Fibroblast of mammary gland (primary cell): Measurements from ENCODE around the gene RBM42.
A peak's percentile ranks its signal among the peaks of the same experiment; 100 is the strongest.

Experiments
- DNase-seq: peaks from one replicate; pipeline ENCODE4 v3.0.0-alpha.2; 2010; ENCODE audit warnings: low read depth
- H3K4me3 ChIP-seq: 2 replicates; pipeline ENCODE4 v1.5.1; 2011; ENCODE audit warnings: low read depth, mild to moderate bottlenecking, low read length, moderate library complexity; ENCODE audit not compliant: control insufficient read depth
- CTCF ChIP-seq: conservative IDR thresholded peaks from 2 replicates; pipeline ENCODE4 v1.5.1; 2011; ENCODE audit warnings: low read depth, low read length, inconsistent platforms; ENCODE audit not compliant: control insufficient read depth, insufficient read depth

The RBM42 gene

GRCh38 chr19:35621708-35622107 is 7.1 kb upstream of the RBM42 start:
- DNase-seq: no peak
- TF ChIP-seq CTCF: no peak
- H3K4me3 ChIP-seq: no peak overlapping the region

GRCh38 chr19:35622750-35623149 is 6.1 kb upstream of the RBM42 start:
- no peak for TF ChIP-seq CTCF
- no peak overlapping the region for H3K4me3 ChIP-seq
- DNase-seq: no peak

- H3K4me3 ChIP-seq: no peak overlapping the region
- no peak for DNase-seq
- TF ChIP-seq CTCF: no peak
Observed at GRCh38 chr19:35623327-35624010, 5.4 kb upstream of the RBM42 start.

- TF ChIP-seq CTCF: no peak
- peak overlapping the region; percentile 82 for H3K4me3 ChIP-seq
- no peak for DNase-seq
Observed at GRCh38 chr19:35628264-35628564, 622 bp upstream of the RBM42 start.

GRCh38 chr19:35629332-35629633 is 447 bp downstream of the RBM42 start:
- DNase-seq: no peak
- no peak for TF ChIP-seq CTCF
- peak overlapping the region; percentile 82 for H3K4me3 ChIP-seq

GRCh38 chr19:35633727-35634440 is 5.0 kb downstream of the RBM42 start:
- H3K4me3 ChIP-seq: no peak overlapping the region
- no peak for DNase-seq
- no peak for TF ChIP-seq CTCF
